ENCODE measurements around the gene PAPOLB. TPM values are rescaled to one million over a fixed set of nuclear protein-coding genes. Genes with fewer than 3 reads are reported as not detected.

PAPOLB gene
- total and polyA plus RNA-seq, 2 of the 8 experiments (the other 6 are each of a cell fraction or from before 2014, with no cell fraction given): 0.02 to 0.15 TPM

DNA sequence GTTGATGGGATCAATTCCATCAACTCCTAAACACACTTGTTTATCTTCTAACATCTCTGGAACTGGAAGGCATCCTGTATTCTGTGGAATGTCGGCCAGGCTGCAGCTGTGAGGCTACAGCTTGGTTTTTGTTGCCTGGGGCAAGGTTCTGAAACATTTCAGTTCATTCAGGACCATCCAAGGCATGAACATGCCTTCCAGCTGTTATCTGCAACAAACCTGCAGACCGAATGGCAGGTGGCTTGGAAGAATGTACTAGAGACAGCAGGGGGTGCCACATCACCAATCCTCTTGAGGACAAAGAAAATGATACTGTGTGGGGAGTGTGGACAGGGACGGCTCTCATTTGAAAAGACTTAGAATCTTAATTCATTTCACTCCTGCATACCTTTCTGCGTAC is 12.4 kb downstream of the PAPOLB start:
- H3K9ac ChIP-seq (replicated peaks in 1 of 4; ENCODE audit: extremely low read depth in 1 of 4, low read depth in 3 of 4, low read length in 3 of 4): no peak overlapping the region
- H2AFZ ChIP-seq (ENCODE audit: low read length): no peak overlapping the region
- ChIA-PET CTCF (ENCODE audit: partially characterized antibody) (interaction anchor here (0.6 to 4.4 kb wide), 5 partner anchors 11 to 547 kb away, joined by 3 to 23 read pairs (median 4); partner anchors contain the start of gene RADIL), POLR2A (ENCODE audit: partially characterized antibody) (no interaction called here)
- no peak overlapping the region for H2BK12ac ChIP-seq (ENCODE audit: low read depth, low read length)
- 81% methylated on average over 4 of the region's 4 CpGs; no CpG with 5 or more reads in 1 of the 2 experiments for WGBS, 2 experiments (ENCODE audit: extremely low coverage in 1 of 2, insufficient coverage in 1 of 2, insufficient read length in 1 of 2, insufficient replicate concordance in 2 of 2, low coverage in 1 of 2, low lambda C conversion rate in 2 of 2, missing lambda C conversion rate in 1 of 2)
- FAIRE-seq: no peak
- no peaks in the 10 kb centered on the region for H3K36me3 ChIP-seq (ENCODE audit: control insufficient read depth in 2 of 4, insufficient read depth in 4 of 4, low read length in 3 of 4)
- H4K8ac ChIP-seq (ENCODE audit: extremely low read depth, insufficient read depth, low read length): no peak overlapping the region
- H4K20me1 ChIP-seq (replicated peaks in 1 of 2; ENCODE audit: control insufficient read depth in 1 of 2, insufficient read depth in 2 of 2, low read length in 2 of 2): no peaks in the 10 kb centered on the region
- no peak overlapping the region for H2BK120ac ChIP-seq (replicated peaks; ENCODE audit: low read depth, low read length)
- peaks cover 3 to 4% of the 10 kb centered on the region in 2 experiments; a peak in 1 of 4 replicates for H3K9me3 ChIP-seq (ENCODE audit: insufficient read depth in 2 of 2, low read depth in 1 of 2, low read length in 1 of 2)
- H3K14ac ChIP-seq (ENCODE audit: insufficient read length): no peak overlapping the region
- no peak for DNase-seq (ENCODE audit: low read depth in 1 of 2, low spot score in 2 of 2)
- H3K27me3 ChIP-seq (replicated peaks in 1 of 4; ENCODE audit: control insufficient read depth in 3 of 4, extremely low read depth in 1 of 4, insufficient read depth in 3 of 4, low read length in 3 of 4): no peaks in the 10 kb centered on the region
- H3K56ac ChIP-seq (replicated peaks; ENCODE audit: insufficient read length, low read depth, low read length): no peak overlapping the region
- no peak overlapping the region for H2BK5ac ChIP-seq (ENCODE audit: low read depth, low read length)
- no peak overlapping the region for H2BK20ac ChIP-seq (ENCODE audit: low read length)
- no peak overlapping the region for H3K4ac ChIP-seq (replicated peaks; ENCODE audit: insufficient read length, low read depth, low read length)
- no peak overlapping the region for H3K27ac ChIP-seq (ENCODE audit: low read depth, low read length)
- no peaks in the 10 kb centered on the region for H3K79me2 ChIP-seq (ENCODE audit: control insufficient read depth in 1 of 2, insufficient read depth in 2 of 2, low read length in 2 of 2)
- no peak overlapping the region for H3K23ac ChIP-seq (ENCODE audit: insufficient read length)
- no peaks in the 10 kb centered on the region for H3K79me1 ChIP-seq (ENCODE audit: low read depth, low read length)
- H3K18ac ChIP-seq (ENCODE audit: extremely low read depth, low read length): no peak overlapping the region
- TF ChIP-seq SAP30 (IDR thresholded peaks at IDR 0.05; ENCODE audit: insufficient read depth, insufficient replicate concordance, low read length): no peak
- TF ChIP-seq, protein P1, sequence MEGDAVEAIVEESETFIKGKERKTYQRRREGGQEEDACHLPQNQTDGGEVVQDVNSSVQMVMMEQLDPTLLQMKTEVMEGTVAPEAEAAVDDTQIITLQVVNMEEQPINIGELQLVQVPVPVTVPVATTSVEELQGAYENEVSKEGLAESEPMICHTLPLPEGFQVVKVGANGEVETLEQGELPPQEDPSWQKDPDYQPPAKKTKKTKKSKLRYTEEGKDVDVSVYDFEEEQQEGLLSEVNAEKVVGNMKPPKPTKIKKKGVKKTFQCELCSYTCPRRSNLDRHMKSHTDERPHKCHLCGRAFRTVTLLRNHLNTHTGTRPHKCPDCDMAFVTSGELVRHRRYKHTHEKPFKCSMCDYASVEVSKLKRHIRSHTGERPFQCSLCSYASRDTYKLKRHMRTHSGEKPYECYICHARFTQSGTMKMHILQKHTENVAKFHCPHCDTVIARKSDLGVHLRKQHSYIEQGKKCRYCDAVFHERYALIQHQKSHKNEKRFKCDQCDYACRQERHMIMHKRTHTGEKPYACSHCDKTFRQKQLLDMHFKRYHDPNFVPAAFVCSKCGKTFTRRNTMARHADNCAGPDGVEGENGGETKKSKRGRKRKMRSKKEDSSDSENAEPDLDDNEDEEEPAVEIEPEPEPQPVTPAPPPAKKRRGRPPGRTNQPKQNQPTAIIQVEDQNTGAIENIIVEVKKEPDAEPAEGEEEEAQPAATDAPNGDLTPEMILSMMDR (IDR thresholded peaks at IDR 0.05; ENCODE audit: control extremely low read depth in 1 of 3, insufficient read depth in 1 of 3, low read depth in 1 of 3, low read length in 3 of 3): 0 out of 4 replicates have a peak, but pooled peaks of 1 of the 3 experiments have one; percentile 11
- peak; percentile 14 to 29; a peak in 2 of 4 replicates for TF ChIP-seq RAD21 (IDR thresholded peaks at IDR 0.05 in 1 of 2, conservative IDR thresholded peaks at IDR 0.05 in 1 of 2; ENCODE audit: low read depth in 2 of 2, low read length in 2 of 2)
- no peak for TF ChIP-seq CBX8 (IDR thresholded peaks at IDR 0.05; ENCODE audit: borderline replicate concordance, low read depth, low read length)
- no peaks in the 10 kb centered on the region for H3K4me1 ChIP-seq (replicated peaks in 1 of 4; ENCODE audit: control insufficient read depth in 3 of 4, insufficient read depth in 4 of 4, low read length in 3 of 4)
- H4K91ac ChIP-seq (replicated peaks; ENCODE audit: insufficient read length, low read length): no peak overlapping the region
- H2AK5ac ChIP-seq (ENCODE audit: low read depth, low read length): no peak overlapping the region
- H3K23me2 ChIP-seq (ENCODE audit: low read depth, low read length): no peaks in the 10 kb centered on the region
- H4K5ac ChIP-seq (ENCODE audit: insufficient read length, low read depth, low read length): no peak overlapping the region
- H3K4me3 ChIP-seq (ENCODE audit: extremely low read depth in 1 of 4, insufficient read depth in 2 of 4, low read depth in 3 of 4, low read length in 4 of 4): no peak overlapping the region
- no peak overlapping the region for H2BK15ac ChIP-seq (ENCODE audit: low read length)
- no peak overlapping the region for H3K4me2 ChIP-seq (ENCODE audit: insufficient read depth in 1 of 2, low read depth in 2 of 2, low read length in 2 of 2)

Measured in H1 (cell line).